ENCODE measurements around the gene DIMT1. TPM values are rescaled to one million over a fixed set of nuclear protein-coding genes. Genes with fewer than 3 reads are reported as not detected.

Gene DIMT1
- total and polyA plus RNA-seq, 2 of the 4 experiments (the other 2 are of a cell fraction) = 27.5 to 46.4 TPM

DNA sequence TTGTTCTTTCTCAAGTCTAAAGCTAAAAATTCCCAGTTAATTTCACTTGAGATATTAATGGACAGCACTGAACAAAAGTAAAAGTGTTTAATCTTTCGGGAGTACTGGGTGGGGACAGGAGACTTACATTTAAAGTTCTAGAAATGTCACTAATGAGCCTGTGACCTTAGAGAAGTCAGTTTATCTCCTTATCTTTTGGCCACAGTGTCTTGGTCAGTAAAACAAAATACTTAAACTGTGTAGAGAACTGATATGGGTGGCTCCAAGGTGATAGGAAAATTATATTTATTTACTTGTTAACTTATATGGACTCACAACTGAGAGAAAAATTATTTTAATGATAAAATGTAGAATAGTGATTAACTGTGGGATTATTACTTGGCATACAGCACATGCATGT is 17.7 kb upstream of the DIMT1 start:
- H2BK120ac ChIP-seq (ENCODE audit: low read depth, low read length) = no peak overlapping the region
- no TSS peak for BruUV-seq (replicated peaks)
- no CpG with 5 or more reads among the region's 1 CpG for WGBS, 2 experiments (ENCODE audit: extremely low coverage in 2 of 2, insufficient read length in 1 of 2)
- H3K23ac ChIP-seq (ENCODE audit: low read depth, low read length) = no peak overlapping the region
- no peak overlapping the region for H2BK5ac ChIP-seq (ENCODE audit: low read depth, low read length, poor library complexity, severe bottlenecking)
- no peak overlapping the region for H4K8ac ChIP-seq (ENCODE audit: low read depth in 2 of 2, low read length in 2 of 2)
- no peaks in the 10 kb centered on the region for H3K36me3 ChIP-seq (ENCODE audit: control insufficient read depth, insufficient read depth, low read length)
- H3K9me1 ChIP-seq (ENCODE audit: insufficient read depth, low read length) = no peaks in the 10 kb centered on the region; the same call in 1 of the 2 replicates
- H2AK9ac ChIP-seq (replicated peaks; ENCODE audit: low read depth, low read length, poor library complexity) = no peak overlapping the region
- no peak overlapping the region for H3K4ac ChIP-seq (ENCODE audit: low read depth, low read length)
- dilution Hi-C loops (cut with HindIII; ENCODE audit: low sequenced_read_pairs, unreplicated experiment) (no loop called here), in situ Hi-C loops (cut with MboI; ENCODE audit: low sequenced_read_pairs) (no loop called here), intact Hi-C loops (cut with micrococcal nuclease) (no loop called here)
- no peaks in the 10 kb centered on the region for H4K20me1 ChIP-seq (ENCODE audit: insufficient read depth, low read length)
- ChIA-PET POLR2A (ENCODE audit: unreplicated experiment) (no interaction called here), CTCF (no interaction called here)
- no peak overlapping the region for H2AFZ ChIP-seq (replicated peaks; ENCODE audit: low read length, poor library complexity)
- H4K91ac ChIP-seq (ENCODE audit: insufficient read depth, low read depth, low read length) = no peak overlapping the region
- no peak for ATAC-seq (ENCODE audit: low read depth)
- H3K4me1 ChIP-seq (ENCODE audit: control insufficient read depth, insufficient read depth, low read length) = no peaks in the 10 kb centered on the region
- TF ChIP-seq ELK1 (IDR thresholded peaks at IDR 0.05; ENCODE audit: borderline replicate concordance, low read depth, low read length) (no peak), POLR2A (IDR thresholded peaks at IDR 0.05; ENCODE audit: low read depth, low read length) (no peak), MXI1 (IDR thresholded peaks at IDR 0.05; ENCODE audit: borderline replicate concordance, low read depth, low read length) (no peak), MAFK (IDR thresholded peaks at IDR 0.05; ENCODE audit: low read depth, low read length) (no peak)
- peaks cover 7 to 20% of the 10 kb centered on the region in 2 experiments; a peak in 3 of 4 replicates for H3K79me1 ChIP-seq (ENCODE audit: low read depth in 1 of 2, low read length in 2 of 2)
- H2BK20ac ChIP-seq (ENCODE audit: low read depth, low read length) = no peak overlapping the region
- no peak for DNase-seq
- H2BK15ac ChIP-seq (ENCODE audit: low read depth, low read length) = no peak overlapping the region
- no peak overlapping the region for H2AK5ac ChIP-seq (ENCODE audit: low read depth, low read length)
- H3K56ac ChIP-seq (ENCODE audit: extremely low read depth, insufficient read depth, low read length) = no peak overlapping the region
- no peak overlapping the region for H4K5ac ChIP-seq (ENCODE audit: low read depth, low read length)
- H3K9ac ChIP-seq (ENCODE audit: low read depth, low read length) = no peak overlapping the region
- H3K4me2 ChIP-seq (ENCODE audit: low read depth, low read length) = no peak overlapping the region
- no peak overlapping the region for H3K4me3 ChIP-seq (ENCODE audit: insufficient read depth, low read depth, low read length)
- no peak overlapping the region for H3K18ac ChIP-seq (ENCODE audit: low read depth, low read length)
- H3K27me3 ChIP-seq (ENCODE audit: control insufficient read depth, insufficient read depth, low read length) = no peaks in the 10 kb centered on the region
- no peaks in the 10 kb centered on the region for H3K9me3 ChIP-seq (ENCODE audit: control insufficient read depth, insufficient read depth, low read length)
- H3K14ac ChIP-seq (replicated peaks; ENCODE audit: low read depth, low read length) = no peak overlapping the region
- H3K27ac ChIP-seq (ENCODE audit: insufficient read depth, low read length) = no peak overlapping the region

All from IMR-90 (cell line).